GM19395 (cell line): ENCODE data around the gene ARHGAP15.
A peak's percentile ranks its signal among the peaks of the same experiment; 100 is the strongest.

Experiments used
- ATAC-seq: cut with Tn5 transposase; IDR thresholded peaks from one replicate; pipeline ENCODE4 v1.9.1; 2021; ENCODE audit warnings: mild to moderate bottlenecking, moderate library complexity; ENCODE audit not compliant: unreplicated experiment

ARHGAP15 gene

DNA sequence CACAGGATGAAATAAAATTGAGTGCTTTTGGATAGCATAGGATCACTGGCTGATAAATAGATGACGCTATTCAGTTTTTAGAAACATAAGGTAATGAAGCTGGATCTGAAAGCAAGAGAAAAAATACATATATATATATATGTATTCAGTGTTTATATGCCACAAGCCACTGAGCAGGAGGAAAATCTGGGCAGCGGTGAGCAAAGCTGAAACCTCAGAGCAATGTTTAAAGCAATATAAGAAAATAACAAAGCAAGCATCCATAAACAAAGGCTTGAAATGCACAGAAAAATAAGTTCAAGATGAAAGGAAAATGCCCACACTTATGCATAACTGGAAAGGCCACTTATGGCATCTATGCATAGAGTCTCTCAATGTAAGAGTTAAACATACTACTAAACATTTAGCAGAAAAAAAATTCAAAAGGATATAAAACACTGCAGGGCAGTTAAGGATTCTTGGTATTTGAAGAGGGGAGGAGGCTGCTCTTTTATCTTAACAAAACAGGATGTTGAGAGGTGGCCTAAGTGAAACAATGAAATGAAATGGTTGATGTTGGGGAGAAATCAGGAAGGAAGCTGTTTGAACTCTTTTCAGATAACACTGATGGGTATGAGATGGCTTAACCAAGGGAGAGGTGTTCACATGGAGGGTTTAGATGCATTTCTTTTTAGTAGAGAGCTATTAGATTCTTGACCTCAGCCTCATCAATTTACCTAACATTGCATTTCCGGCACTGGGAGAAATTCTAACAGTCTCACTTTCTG is 129.1 kb downstream of the ARHGAP15 start:
- no peak for ATAC-seq

DNA sequence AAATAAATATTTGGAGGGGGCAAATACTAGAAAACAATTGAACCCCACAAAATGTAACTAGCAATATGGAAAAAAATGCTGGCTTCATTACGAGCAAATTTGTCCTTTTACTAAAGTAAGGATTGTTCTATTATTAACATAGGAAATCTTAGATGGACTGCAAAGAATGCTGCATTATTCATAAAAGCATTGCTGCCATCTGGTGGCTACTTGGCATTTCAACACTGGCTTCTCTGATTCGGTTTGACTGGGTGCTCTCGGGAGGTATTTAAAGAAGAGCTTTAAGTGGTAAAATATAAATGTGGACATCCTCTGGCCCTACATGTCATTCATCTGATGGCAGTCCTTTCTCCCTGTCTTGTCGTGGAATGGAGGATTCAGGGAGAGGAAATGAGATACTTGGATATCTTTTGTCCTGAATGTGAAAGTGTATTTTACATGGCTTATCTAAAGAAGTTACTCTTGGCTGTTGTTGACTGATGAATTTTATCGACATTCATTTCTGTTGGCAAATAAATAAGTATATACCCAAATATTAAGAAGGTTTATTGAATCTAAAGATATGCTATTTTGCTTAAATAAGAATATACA is 130.2 kb downstream of the ARHGAP15 start:
- peak; percentile 60 for ATAC-seq

DNA sequence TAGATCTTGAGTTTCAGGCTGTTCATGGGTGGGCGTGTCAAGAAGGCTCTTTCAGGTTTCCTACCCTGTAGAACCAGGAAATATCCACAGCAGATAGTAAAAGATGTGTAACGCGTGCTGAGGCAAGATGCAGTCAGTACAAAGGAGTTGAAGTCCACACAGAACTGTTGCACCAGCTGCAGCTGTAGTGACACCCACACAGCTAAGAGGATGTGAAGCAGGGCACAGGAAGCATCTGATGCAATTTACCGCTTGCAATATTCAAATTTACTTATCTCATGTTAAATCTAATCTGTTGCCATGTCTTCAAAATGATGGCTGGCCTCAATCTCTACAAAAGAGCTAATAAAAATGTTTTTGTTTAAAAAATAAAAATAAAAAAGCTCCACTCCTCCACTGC is 132.8 kb downstream of the ARHGAP15 start:
- peak; percentile 50 for ATAC-seq

DNA sequence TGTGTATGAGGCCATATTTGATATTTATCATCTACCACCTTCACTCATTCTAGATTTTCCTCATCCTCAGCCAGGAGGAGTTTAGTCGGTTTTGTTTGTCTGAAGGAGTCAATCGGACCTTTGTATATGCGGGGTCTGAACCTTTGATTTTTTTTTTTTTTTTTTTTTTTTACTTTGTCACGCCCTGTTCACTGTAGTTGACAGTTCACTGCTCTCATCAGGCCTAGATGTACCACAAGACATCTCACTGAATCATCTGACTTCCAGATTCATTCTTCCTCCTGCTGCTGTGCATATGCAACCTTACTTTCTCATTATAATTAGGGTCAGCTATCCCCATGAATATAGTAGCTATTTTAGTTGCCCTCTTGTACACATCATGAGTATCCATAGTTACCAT is 133.2 kb downstream of the ARHGAP15 start:
- ATAC-seq, result no peak

DNA sequence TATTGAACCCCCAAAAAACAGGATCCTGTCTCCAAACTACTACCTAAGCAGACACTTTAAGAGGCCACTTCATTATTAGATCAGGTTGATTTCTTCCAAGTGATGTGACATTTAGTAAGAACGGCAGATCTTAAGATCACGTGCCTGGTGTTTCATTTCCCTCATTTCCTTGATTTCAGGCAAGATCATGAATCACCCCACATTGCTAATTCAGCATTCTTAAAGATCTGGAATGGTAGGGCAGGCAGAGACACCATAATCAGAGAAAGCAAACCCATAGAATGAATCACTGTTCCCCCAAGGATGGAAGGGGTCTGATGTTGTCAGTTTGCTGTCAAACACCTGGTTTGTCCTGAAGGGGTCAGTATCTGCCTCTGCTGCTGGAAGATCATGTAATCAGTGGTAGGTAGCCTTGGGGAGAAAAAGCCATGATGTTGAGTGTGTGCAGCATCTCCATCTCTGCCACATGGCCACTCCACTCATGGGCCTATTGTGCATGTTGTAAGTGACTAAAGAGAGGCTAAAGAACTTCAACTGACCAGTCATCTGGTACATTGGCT is 133.9 kb downstream of the ARHGAP15 start:
- ATAC-seq, result no peak

DNA sequence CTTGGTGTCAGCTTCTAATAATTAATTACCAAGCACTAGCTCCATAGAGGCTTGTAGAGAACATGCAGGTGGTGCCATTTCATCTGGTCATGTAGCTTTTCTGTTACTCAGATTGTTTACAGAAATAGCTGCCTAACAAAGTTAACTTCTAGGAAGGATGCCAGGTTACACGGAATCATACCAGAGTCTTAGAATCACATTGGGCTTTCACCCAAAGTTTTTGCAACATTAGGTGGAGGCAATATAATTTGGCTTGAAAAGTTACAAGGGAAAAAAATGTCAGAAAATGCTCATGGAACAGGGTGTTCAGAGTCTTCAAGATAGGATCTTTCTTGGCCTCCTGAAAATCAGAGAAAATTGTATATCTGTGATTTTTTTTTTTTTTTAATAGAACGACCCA is 135.6 kb downstream of the ARHGAP15 start:
- ATAC-seq, result no peak

DNA sequence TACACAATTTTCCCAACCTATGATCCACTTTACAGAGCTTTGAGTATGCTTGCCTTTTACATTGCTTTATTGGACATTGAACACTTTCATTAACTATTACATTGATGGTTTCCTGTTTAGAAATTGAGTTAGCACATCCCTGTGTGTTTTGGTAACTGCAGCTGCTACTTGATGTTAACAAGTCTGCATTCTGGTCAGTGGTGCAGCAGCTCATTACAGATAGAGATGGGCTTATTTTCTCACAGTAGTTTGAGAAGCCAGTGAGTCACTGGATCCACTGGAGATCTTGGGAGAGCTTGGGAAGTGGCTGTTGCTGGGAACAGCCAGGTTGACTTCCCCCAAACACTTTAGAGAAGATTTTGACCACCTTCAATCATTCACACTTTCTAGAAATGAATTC is 150.5 kb downstream of the ARHGAP15 start:
- ATAC-seq, result no peak

DNA sequence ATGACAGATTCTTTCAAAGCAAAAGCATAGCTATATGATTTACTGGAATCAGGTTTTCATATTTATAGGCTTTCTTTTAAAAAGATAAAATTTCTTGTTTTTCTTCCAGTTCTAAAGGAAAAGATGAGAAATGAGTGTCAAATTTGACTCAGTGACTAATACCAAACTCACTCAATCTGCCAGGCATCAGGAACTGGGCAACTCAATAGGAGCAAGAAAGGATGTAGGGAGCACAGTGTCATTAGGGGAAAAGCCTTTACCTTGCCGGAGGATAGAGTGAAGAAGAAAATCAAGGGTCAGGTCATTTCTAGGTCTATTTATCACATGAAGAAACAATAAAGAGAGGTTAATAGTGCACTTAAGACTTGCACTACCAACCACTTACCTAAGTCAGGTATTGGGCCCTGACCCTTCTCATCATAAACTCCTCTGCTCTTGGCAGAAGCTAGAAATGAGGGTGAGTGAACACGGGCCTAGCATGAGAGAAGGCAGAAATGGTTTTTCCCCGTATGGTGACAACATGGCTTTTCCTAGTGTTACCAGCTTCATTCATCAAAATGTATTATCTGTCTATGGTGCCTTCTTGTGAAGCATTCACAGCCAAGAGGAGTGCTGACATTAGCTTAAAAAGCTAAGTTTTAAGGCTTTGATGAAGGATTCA is 151.0 kb downstream of the ARHGAP15 start:
- ATAC-seq, result no peak

DNA sequence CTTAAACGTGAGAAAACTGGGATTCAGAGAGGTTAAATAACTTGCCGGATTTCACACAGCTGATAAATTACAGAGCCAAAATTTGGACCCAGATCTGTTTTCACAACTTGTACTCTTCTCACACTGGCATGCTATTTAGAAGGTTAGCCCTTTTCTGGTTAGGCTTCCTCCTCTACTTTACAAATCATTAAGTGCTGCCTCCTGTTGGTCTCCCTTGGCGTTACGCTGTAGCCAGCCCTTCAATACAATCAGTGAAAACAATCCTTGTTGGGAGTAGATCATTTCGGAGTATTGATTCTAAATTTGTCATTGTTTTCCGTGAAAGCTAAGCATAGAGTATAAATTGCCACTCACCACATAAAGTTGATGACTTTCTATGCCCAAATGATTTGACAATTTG is 153.5 kb downstream of the ARHGAP15 start:
- no peak for ATAC-seq

DNA sequence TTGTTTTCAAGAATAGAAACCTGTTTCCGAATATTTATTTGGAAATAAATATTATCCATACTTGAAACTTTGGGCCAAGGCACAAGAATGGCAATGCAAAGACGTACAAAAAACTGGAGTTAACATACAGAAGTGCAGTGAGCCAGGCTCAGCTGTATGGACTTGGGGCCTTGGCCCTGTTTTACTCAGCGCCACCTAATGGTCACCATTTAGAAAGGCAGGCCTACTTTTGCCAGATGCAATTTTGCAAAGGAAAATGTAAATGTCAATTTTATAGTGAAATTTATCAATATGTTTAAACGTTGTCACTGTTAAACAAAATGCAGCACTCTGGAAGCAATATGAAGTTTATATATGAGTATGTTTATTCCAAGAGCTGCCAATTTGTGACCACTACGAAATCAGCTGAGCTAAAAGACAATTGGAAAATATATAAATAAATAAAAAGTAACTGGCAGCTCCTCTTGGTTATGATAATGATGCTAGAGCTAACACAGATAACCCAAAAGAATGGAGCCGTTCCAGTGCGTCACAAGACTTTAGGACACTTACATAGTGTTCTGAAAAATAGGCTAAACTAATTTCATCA is 155.0 kb downstream of the ARHGAP15 start:
- peak; percentile 81 for ATAC-seq

DNA sequence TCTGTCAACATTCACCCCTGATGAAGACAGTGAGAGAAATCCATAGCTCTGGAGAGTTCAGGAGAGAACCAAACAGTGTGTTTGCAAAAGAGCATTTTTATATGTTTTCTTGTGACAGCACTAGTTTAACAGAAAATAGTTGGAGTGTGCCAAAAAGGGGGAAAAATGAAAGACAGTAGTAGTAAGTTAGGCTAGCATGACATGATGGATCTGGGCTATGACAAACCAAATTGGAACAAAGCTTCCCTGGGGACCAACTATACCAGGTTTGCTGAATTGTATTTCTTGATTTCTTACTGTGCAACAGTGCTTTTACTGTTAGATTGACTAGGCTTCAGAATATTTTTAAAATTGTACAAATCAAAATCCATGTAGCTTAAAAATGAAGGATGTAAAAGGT is 159.8 kb downstream of the ARHGAP15 start:
- no peak for ATAC-seq

DNA sequence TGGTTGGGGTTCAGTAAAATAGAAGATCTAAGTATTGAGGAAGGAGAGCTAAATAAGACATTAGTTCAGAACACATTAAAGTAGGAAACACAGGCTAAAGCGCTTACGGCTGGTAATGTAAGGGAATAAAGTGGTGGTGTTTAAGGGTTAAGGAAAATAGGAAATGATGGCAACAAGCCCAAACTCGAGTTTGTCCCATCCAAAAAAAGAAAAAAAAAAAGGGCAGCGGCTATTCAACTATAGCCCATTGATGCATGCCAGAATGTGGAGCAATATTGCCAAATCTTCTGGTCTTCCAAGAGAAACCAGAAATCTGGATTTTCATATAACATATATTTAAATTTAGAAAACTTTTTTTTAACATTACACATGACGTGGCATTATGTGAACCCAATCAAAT is 161.0 kb downstream of the ARHGAP15 start:
- no peak for ATAC-seq

DNA sequence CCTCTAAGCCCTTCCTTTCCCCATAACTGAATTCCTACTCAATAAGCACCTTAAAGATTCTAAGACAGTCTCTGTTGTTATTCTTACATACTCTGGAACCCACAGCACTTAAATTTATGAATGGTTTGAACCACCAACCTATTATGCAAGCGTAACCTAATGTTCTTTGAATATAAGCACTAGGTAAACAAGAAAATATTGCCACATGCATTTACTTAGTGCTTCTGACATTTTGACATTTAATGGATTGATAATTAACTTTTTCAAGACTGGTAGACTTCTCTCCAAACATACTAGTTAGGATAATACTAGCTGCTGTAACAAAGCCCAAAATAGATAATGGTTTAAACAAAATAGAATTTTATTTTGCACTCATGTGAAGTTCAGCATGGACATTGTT is 164.8 kb downstream of the ARHGAP15 start:
- ATAC-seq, result no peak

DNA sequence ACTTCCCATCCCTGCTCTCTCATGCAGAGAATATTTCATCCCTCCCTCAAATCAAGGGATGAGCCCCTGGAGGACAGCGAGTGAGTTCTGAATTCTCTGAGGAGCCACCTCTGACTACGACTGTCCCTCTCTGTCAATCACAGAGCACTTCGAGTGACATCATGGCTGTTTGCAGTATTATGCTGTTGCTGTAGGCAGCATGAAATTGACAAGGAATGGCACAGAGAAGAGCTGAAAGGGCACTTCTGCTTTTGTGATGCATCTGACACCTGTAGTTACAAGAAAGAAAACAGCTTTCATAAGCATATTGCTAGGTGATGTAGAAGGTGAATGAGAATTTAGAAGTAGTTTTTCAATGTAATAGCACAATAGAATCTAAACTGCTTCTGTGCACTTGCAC is 166.9 kb downstream of the ARHGAP15 start:
- ATAC-seq, result no peak

DNA sequence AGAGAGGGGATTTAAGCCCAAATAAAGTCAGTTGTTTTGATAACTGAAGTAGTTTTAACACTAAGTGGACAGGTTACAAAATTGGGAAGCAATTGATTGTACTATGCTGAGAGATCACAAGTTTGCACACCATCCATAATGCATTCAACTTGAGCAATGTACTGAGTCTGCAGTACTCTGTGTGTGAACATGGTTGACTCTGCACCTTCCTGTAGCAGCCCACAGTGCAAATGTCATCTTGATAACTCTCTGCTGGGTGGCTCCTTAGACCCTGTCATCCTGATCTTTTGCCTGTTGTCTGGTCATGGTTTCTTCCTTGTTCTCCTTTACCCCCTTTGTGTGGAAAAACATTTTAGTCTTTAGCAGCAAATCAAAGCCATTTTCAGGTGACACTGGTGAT is 168.0 kb downstream of the ARHGAP15 start:
- no peak for ATAC-seq

DNA sequence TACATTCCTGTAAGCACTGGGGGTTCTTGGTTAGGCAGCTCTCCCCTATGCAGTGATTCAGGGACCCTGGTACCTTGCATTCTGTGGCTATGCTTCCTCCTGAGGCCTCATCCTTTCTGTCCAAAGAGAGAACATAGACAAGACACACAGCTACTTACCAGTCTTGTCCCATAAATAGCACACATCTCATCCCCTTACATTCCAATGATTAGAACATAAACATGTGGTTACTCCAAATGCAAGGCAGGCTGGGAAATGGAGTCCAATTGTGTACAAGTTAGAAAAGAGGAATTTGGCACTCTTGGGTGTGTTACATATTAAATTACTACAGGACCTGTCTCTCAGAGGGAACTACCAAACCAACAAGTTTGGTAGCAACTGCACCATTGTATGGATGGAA is 171.3 kb downstream of the ARHGAP15 start:
- no peak for ATAC-seq

DNA sequence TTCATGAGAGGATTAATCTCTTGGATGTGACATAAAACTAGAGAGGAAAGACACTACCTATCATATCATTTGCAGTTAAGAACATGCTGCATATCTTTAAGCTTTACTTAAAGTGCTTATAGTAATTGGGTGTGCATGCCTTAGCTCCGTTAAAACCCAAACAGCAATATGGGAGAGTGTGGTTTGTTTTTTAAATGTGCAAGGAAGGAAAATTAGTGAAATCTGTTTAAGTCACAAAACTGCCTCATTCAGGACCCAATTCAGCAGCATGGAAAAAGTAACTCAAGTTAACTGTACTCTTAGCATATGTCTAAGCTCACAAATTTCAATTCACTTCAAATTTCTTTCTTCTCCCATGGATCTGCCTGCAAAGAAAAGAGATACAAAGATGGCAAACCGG is 182.2 kb downstream of the ARHGAP15 start:
- no peak for ATAC-seq

DNA sequence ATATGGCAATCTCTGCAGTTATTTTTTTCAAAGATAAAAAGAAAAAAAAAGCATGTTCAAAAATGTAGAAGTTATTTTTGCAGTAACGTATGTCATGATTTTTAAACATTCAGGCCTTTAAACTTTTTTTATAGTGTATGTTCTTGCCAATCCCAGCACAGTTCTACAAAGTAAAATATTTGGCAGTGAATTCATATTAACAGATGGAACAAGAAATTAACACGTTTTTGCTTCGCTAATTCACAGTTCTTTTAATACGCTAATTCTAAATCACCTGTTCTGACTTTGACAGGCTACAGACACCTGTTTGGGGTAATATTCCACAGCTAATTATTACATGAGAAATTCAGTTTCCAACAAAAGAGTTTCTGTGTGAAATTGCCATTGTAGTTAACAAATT is 183.2 kb downstream of the ARHGAP15 start:
- no peak for ATAC-seq

DNA sequence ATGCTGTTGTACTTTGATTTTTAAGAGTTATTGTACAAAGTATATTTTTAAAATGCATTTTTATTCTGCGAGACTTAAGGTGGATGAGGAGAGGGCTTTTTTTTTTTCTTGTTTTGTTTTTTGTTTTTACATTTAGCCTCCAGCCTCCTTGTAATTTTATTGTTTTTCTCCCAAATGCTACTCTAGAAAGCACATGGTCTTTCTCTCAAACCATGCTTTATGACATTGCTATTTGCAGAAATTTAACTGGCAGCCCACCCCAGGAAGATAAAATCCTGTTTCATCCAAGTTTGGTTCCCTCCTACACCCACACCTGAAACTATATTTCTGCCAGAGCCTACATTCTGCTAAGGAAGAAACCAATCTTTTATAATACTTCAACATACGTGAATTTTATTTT is 184.6 kb downstream of the ARHGAP15 start:
- no peak for ATAC-seq

DNA sequence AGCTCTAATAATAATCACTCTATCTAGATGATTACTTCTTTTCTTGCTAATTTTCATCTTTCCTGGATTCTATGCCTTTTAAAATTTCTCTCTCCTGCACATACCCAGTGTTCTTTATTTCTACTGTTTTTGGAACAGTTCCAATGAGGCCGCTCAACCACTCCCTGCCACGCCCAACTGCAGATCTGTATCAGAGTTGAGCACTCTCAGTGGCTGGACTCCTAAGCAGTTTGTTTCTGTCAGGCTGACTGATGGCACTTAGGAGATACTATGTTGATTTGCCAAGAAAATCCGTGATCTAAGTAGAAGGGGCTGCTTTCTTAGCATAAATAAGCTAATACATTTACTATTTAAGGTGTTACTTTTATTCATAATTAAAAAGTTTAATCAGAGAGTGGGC is 192.8 kb downstream of the ARHGAP15 start:
- ATAC-seq, result no peak

DNA sequence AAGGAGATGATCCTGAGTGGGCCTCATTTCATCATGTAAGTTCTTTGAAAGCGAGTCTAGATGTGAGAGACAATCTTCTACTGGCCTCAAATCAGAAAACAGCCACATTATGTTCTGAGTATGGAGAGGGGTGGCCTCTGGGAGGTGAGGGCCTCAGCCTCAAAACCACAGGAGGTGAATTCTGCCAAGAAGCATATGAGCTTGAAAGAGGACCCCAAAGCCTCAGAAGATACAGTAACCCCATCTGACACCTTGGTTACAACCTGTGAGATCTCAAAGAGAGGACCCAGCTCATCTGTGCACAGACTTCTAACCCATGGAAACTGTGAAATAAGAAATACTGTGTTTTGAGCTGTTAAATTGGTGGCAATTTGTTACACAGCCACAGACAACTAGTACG is 200.1 kb downstream of the ARHGAP15 start:
- no peak for ATAC-seq
